Measurements from ENCODE around the gene TPH2.

Gene TPH2

GRCh38 chr12:71958993-71959578 is 20.4 kb downstream of the TPH2 start:
- DNase-seq, result no peak

- no peak for DNase-seq
These were observed 28.6 kb downstream of the TPH2 start for GRCh38 chr12:71967211-71967610.

GRCh38 chr12:71969330-71969729 is 30.7 kb downstream of the TPH2 start:
- no peak for DNase-seq

- DNase-seq, result no peak
These were observed 31.4 kb downstream of the TPH2 start for GRCh38 chr12:71970031-71970430.

- DNase-seq, result no peak
These were observed 33.9 kb downstream of the TPH2 start for GRCh38 chr12:71972441-71973074.

- no peak for DNase-seq
These were observed 35.0 kb downstream of the TPH2 start for GRCh38 chr12:71973687-71974086.

DNA sequence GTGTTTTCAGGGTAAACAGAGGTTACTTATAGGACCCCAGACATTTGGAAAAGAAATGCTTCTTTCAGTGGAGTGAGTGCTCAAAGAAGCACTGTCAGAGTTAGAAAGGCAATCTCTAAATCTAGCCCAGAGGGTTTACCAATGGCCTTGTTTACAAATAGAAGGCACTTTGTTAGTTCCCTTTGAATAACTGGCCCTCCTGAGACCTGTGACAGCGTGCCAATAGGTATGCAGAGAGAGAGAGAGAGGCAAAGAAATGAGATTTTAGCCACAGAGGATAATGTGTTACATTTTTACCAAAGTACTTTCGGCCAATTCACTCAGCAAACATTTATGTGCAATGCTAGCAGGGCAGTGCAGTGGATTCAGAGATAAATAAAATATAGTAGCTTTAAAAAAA is 41.9 kb downstream of the TPH2 start:
- no peak for DNase-seq

DNA sequence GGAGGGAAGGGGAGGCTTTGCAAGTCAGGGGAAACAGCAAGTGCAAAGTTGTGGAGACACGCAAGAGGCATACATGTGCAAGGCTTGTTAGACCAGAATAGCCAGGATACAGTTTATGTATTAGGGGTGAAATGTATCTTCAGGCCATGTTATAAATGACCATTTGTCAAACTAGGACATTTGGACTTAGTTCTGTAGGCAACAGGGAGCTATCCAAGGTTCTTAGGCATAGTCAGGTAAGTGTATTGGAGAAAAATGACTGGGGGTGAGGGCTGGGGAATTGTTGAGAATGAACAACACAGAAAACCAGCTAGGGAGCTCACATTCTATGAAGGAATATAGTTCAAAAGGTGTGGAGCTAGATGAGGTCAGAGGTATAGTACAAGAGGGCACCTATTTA is 42.5 kb downstream of the TPH2 start:
- DNase-seq, result no peak

GRCh38 chr12:71994715-71995114 is 56.1 kb downstream of the TPH2 start:
- no peak for DNase-seq

GRCh38 chr12:71999795-72000194 is 61.1 kb downstream of the TPH2 start:
- no peak for DNase-seq

DNA sequence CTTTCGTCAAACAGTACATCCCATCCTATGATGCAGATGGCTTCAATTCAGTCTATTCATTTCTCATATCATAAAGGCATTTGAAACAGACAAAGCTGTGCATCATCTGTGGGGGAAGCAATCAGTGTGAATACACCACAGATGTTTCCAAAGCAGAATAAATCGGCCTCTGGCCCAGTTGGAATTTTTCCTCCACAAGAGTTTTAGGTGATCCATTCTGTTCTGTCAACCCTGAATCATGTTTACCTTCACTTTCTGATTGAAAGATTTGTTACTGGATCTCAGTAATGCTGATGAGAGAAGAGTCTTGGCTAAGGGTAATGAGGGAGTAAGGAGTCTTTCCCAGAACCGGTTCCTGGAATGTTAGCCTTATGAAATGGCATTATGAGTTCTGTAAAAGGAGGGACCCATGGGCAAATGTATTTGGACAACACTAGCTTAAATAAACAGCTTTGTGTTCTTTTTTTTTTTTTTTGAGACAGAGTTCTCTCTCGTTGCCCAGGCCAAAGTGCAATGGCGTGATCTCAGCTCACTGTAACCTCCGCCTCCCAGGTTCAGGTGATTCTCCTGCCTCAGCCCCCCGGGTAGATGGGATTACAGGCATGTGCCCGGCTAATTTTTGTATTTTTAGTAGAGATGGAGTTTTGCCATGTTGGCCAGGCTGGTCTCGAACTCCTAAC is 62.5 kb downstream of the TPH2 start:
- DNase-seq, result no peak

DNA sequence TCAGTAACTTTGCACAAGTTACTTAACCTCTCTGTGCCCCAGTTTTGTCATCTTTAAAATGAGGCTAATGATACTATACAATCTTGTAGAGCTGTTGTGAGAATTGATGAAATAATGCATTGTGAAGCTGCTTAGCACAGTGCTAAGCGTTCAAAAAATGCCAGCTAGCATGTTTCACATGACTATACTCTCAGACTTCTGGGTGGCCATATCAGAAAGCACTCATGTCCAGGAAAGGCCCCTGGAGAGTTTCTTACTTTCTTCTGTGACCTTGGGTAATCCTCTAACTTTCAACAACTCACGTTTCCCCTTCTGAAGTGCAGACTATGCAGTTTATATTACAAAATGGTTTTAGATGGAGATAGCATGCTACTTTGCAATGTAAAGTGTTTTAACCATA is 68.1 kb downstream of the TPH2 start:
- no peak for DNase-seq

GRCh38 chr12:72010356-72010755 is 71.7 kb downstream of the TPH2 start:
- no peak for DNase-seq

GRCh38 chr12:72011374-72011773 is 72.7 kb downstream of the TPH2 start:
- DNase-seq, result no peak

GRCh38 chr12:72012874-72013273 is 74.2 kb downstream of the TPH2 start:
- DNase-seq, result no peak

GRCh38 chr12:72015895-72016294 is 77.2 kb downstream of the TPH2 start:
- no peak for DNase-seq

DNA sequence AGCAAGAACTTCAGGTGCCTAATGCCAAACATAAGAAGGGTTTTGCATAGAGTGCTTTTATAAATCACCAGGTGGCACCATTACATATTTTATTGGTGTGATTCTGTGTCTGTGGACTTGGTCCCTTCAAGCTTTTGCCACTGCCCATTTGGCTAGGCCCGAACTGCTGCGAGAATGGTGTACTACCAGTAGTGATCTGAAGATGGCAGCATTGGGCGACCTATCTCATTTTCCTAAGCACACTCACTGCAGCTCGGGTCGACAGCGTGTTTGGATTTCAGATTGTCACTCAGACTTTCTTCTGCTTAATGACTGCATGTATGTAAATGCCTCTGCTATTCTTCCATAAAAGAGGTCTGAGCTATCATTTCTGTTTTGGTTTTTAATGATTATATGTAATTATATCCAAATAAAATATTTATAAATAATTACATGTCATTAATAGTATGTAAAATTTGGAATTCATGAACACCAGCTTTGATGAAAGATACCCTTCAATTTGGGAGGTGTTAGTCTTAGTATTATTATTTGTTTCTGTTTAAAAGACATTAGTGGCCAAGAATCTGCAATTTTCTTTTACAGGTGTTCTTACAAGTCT is 78.5 kb downstream of the TPH2 start:
- DNase-seq, result peak; percentile 6

- no peak for DNase-seq
These were observed 79.4 kb downstream of the TPH2 start for GRCh38 chr12:72018036-72018435.

GRCh38 chr12:72024613-72025012 is 86.0 kb downstream of the TPH2 start:
- DNase-seq, result no peak

DNA sequence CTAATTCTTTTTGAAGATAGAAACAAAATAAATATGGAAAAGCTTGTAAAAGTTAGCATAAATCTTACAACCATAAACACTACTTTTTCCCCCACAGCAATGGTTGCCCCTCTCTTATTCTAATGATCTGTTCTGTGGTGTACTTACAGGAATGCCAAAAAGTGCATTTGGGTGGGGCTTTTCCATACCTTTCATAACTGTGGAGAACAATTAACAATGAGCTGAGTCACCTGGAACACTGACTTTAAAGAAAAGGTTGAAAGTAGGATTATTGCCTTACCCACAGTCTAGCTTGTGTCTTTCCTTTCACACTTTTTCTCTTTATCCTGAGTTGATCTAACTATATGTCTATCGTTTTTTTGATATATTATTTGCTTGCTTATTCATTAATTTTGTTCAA is 86.9 kb downstream of the TPH2 start:
- DNase-seq, result no peak

GRCh38 chr12:72028966-72029365 is 90.3 kb downstream of the TPH2 start:
- no peak for DNase-seq

GRCh38 chr12:72030277-72030676 is 91.6 kb downstream of the TPH2 start:
- DNase-seq, result no peak

- DNase-seq, result no peak
These were observed 92.4 kb downstream of the TPH2 start for GRCh38 chr12:72031066-72031465.

DNA sequence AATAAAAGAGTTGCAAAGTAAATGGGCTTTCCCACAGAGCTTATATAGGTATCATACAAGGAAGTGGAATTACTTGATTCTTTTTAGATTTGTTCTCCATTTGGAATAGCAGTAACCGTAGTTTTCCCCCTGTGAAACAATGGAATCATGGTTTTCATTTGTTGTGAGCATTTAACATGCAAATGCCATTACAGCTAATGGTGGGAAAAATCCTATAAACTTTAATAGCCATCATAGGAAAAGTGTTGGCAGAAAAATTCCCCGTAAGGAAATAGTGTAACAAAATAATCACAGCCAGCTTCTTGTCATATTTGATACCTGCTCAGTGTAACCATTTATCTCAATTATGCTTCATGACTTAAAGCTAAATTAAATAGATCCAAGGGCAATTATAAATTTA is 95.3 kb downstream of the TPH2 start:
- no peak for DNase-seq

All from effector CD8-positive, alpha-beta T cell (primary cell).